ENCODE measurements around the gene OSCAR.
A peak's percentile ranks its signal among the peaks of the same experiment; 100 is the strongest.

Gene OSCAR

DNA sequence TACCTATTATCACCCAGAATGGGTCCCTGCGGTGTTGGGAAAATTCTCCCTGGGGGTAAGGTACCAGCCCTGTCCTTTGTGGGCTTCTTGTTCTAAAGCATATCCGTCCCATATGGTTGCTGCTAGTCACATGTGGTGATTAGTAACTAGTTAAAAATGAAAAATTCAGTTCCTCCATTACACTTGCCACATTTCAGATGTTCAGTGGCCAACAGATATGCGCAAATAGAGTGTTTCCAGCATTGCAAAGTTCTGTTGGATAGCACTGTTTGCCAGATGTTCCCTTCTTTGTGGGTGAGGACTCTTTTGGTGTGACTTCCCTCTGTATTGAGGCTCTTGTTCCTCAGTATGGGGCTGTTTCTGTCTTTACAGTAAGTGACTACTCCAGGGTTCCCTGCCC lies 40.8 kb upstream of the OSCAR start:
- in situ Hi-C loops (cut with MboI; ENCODE audit: low sequenced_read_pairs, unreplicated experiment) = no loop called here
- DNase-seq (ENCODE audit: low spot score) = no peak
- TF ChIP-seq, protein P1, sequence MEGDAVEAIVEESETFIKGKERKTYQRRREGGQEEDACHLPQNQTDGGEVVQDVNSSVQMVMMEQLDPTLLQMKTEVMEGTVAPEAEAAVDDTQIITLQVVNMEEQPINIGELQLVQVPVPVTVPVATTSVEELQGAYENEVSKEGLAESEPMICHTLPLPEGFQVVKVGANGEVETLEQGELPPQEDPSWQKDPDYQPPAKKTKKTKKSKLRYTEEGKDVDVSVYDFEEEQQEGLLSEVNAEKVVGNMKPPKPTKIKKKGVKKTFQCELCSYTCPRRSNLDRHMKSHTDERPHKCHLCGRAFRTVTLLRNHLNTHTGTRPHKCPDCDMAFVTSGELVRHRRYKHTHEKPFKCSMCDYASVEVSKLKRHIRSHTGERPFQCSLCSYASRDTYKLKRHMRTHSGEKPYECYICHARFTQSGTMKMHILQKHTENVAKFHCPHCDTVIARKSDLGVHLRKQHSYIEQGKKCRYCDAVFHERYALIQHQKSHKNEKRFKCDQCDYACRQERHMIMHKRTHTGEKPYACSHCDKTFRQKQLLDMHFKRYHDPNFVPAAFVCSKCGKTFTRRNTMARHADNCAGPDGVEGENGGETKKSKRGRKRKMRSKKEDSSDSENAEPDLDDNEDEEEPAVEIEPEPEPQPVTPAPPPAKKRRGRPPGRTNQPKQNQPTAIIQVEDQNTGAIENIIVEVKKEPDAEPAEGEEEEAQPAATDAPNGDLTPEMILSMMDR (IDR thresholded peaks at IDR 0.05; ENCODE audit: borderline replicate concordance, control extremely low read depth, extremely low read depth, insufficient read depth, missing control alignments) = no peak

DNA sequence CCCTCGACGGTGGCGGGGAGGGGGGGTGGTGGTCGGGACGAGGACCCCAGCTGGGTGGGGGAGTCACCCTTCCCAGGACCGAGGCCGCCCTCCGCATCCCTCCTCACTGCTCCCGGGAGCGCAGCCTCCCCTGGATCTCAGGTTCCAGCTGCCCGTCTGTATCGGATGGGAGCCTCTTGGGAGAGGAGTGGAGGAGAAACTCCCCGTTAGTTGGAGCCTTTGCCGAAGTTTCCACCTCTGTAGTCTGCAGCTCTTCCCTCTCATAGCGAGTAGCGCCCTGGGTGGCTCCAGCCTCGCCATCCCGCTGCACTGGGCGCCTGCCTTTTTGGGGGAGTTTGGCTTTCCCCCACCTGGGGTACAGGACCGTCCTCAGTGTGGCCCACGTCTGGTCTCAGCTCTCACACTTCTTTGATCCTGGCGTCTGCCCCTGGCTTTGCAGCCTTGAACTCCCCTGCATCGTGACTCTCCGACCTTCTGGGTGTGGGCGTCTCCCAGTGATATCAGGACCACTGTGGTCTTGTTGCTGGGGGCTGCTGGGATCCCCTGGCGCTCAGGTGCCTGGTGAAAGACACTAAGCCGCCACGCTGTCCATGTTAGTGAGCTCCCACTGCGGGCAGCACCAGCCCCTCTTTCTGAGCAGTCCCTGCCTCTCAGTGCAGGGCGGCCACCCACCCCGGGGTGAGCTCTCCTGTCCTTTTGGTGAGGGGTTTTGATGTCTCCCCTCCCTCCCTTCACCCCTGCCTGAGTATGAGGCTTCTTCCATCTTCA lies 38.1 kb upstream of the OSCAR start:
- no peak for DNase-seq (ENCODE audit: low spot score)
- TF ChIP-seq, protein P1 (IDR thresholded peaks at IDR 0.05; ENCODE audit: borderline replicate concordance, control extremely low read depth, extremely low read depth, insufficient read depth, missing control alignments) = no peak
- in situ Hi-C loops (cut with MboI; ENCODE audit: low sequenced_read_pairs, unreplicated experiment) = no loop called here

- TF ChIP-seq, protein P1 (IDR thresholded peaks at IDR 0.05; ENCODE audit: borderline replicate concordance, control extremely low read depth, extremely low read depth, insufficient read depth, missing control alignments) = no peak
- in situ Hi-C loops (cut with MboI; ENCODE audit: low sequenced_read_pairs, unreplicated experiment) = no loop called here
- peak; percentile 55 for DNase-seq (ENCODE audit: low spot score)
Observed at GRCh38 chr19:54137699-54138488, 37.3 kb upstream of the OSCAR start, which contains the start of gene CNOT3. Gene CNOT3 (plus strand): TSS chr19:54137762. CDS start chr19:54142979, 5,217 bp downstream.

DNA sequence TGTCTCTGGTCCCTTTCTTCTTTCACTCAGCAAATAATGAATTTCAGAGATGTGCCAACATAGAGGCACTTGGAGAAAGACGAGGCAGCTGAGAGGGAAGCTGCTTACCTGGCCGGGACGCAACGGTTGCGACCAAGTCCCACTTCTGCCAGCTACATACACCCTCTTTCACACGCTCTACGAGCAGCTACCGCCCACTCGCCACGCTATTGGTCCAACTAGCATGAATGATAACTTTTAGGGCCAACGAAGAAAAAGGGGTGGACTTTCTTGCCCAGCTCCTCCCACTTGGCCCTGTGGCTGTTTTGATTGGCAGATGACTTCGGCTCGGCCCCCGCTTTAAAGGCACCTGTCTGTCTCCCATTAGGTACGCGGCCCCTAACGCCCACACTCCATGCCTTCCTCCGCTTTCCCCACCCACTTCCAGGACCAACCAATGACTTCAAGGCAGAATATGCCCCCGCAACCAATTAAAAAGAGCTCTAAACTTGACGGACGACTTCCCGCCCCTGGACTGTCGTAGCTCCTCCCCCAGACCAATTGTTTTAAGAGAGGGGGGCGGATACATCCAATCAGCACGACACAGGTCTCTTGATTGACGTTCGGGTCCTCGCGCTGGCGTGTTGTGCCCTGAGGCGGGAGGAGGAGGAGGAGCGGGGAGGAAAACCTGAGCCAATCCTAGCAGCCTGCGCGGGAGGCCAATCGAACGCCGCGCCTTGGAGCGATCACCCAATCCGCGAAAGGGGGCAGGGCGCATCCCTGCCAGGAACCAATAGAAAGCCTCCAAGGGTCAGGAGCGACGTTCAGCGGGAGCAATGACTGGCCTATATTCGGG lies 36.5 kb upstream of the OSCAR start:
- TF ChIP-seq, protein P1 (IDR thresholded peaks at IDR 0.05; ENCODE audit: borderline replicate concordance, control extremely low read depth, extremely low read depth, insufficient read depth, missing control alignments) = no peak

DNA sequence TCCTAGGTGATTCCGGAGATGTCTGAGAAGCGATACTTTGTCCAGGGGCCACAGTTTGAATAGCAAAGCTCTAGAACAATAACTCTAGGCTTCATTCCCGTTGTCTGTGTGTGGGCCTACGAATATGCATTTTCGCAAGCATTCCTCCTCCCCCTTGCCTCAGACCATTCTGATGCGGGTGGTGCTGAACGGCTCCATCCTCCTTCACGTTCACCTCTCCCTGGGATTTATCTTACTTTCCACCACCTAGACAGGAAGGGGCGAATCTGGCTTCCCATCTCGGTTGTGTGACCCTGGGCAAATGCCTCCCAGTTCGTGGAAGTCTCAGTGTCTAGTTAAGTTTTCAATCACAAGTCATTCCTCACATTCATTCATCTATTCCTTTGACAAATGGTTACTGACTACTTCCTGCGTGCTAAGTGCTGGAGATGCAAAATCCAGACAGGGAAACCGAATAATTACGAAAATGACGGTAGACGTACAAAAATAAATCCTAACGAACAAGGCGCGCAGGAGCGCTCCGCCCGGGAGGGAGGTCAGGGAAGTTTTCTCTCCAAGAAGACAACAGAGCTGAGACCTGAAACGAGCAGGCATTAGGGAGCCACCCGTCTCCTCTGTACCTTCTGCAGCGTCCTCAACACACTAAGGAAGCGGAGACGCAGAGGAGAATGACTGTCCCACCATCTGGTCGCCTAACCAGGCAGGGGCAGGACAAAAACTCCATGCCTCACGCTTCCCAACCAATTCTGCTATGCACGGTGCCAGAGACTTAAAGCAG lies 35.7 kb upstream of the OSCAR start:
- TF ChIP-seq, protein P1 (IDR thresholded peaks at IDR 0.05; ENCODE audit: borderline replicate concordance, control extremely low read depth, extremely low read depth, insufficient read depth, missing control alignments) = no peak
- in situ Hi-C loops (cut with MboI; ENCODE audit: low sequenced_read_pairs, unreplicated experiment) = no loop called here
- no peak for DNase-seq (ENCODE audit: low spot score)

More for the DNA sequence above, 36.5 kb upstream of the OSCAR start:
- peak; percentile 97 for DNase-seq (ENCODE audit: low spot score)
- in situ Hi-C loops (cut with MboI; ENCODE audit: low sequenced_read_pairs, unreplicated experiment) = no loop called here
